AG09319 (cell line): ENCODE results near the gene RAMP2.

Experiments used
- DNase-seq: peaks from one replicate; pipeline ENCODE4 v3.0.0-alpha.2; 2010; ENCODE audit warnings: low read depth; ENCODE audit errors: extremely low read depth
- TF ChIP-seq, protein P1 (sequence below): IDR thresholded peaks from 2 replicates; pipeline ENCODE4 v1.5.1; 2011; ENCODE audit warnings: low read depth, mild to moderate bottlenecking, inconsistent platforms, low read length, moderate library complexity

Gene RAMP2

GRCh38 chr17:42784811-42785592 lies 24.0 kb downstream of the RAMP2 start:
- TF ChIP-seq, protein P1, sequence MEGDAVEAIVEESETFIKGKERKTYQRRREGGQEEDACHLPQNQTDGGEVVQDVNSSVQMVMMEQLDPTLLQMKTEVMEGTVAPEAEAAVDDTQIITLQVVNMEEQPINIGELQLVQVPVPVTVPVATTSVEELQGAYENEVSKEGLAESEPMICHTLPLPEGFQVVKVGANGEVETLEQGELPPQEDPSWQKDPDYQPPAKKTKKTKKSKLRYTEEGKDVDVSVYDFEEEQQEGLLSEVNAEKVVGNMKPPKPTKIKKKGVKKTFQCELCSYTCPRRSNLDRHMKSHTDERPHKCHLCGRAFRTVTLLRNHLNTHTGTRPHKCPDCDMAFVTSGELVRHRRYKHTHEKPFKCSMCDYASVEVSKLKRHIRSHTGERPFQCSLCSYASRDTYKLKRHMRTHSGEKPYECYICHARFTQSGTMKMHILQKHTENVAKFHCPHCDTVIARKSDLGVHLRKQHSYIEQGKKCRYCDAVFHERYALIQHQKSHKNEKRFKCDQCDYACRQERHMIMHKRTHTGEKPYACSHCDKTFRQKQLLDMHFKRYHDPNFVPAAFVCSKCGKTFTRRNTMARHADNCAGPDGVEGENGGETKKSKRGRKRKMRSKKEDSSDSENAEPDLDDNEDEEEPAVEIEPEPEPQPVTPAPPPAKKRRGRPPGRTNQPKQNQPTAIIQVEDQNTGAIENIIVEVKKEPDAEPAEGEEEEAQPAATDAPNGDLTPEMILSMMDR, result no peak
- DNase-seq, result no peak

GRCh38 chr17:42787266-42787665 lies 26.2 kb downstream of the RAMP2 start:
- DNase-seq, result no peak
- TF ChIP-seq, protein P1, result no peak

GRCh38 chr17:42791948-42792347 lies 30.9 kb downstream of the RAMP2 start:
- TF ChIP-seq, protein P1, result no peak
- no peak for DNase-seq

DNA sequence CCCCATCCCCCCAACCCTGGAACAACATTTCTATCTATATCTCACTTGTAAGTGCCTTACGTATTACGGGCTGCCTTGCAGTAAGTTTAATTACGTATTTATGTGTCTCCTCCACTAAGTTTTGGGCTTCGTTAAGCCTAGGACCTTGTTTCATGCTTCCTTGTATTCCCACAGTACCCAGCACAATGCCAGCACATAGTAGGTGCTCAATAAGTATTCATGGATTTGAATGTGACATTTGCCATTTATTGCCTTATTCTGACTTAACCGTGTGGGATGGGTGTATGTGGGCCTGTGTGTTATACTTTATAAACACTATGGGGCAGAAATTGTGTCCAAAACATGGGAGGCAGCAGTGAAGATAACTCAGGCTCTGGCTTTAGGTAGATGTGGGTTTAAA lies 31.5 kb downstream of the RAMP2 start:
- DNase-seq, result no peak
- TF ChIP-seq, protein P1, result no peak

GRCh38 chr17:42795061-42795460 lies 34.0 kb downstream of the RAMP2 start:
- no peak for DNase-seq
- TF ChIP-seq, protein P1, result no peak

- TF ChIP-seq, protein P1, result no peak
- DNase-seq, result no peak
Observed at GRCh38 chr17:42795465-42795864, 34.4 kb downstream of the RAMP2 start.

- TF ChIP-seq, protein P1, result no peak
- no peak for DNase-seq
Observed at GRCh38 chr17:42796066-42796758, 35.2 kb downstream of the RAMP2 start.
